ENCODE results near the gene PHKG1.
A peak's percentile ranks its signal among the peaks of the same experiment; 100 is the strongest.
"Not testable (repeated sequence)": the region's sequence is repeated elsewhere in the genome, so short reads cannot be mapped to it uniquely, and the experiment has no call there.

PHKG1 gene

DNA sequence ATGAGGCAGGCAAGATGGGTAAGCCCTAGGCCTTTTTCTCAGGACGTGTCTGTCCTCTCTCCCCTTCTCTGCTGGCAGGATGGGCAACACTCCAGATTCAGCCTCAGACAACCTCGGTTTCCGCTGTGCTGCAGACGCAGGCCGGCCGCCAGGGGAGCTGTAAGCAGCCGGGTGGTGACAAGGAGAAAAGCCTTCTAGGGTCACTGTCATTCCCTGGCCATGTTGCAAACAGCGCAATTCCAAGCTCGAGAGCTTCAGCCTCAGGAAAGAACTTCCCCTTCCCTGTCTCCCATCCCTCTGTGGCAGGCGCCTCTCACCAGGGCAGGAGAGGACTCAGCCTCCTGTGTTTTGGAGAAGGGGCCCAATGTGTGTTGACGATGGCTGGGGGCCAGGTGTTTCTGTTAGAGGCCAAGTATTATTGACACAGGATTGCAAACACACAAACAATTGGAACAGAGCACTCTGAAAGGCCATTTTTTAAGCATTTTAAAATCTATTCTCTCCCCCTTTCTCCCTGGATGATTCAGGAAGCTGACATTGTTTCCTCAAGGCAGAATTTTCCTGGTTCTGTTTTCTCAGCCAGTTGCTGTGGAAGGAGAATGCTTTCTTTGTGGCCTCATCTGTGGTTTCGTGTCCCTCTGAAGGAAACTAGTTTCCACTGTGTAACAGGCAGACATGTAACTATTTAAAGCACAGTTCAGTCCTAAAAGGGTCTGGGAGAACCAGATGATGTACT, 13.1 kb downstream of the PHKG1 start:
- H3K36me3 ChIP-seq = peaks cover 30% of the 10 kb centered on the region

DNA sequence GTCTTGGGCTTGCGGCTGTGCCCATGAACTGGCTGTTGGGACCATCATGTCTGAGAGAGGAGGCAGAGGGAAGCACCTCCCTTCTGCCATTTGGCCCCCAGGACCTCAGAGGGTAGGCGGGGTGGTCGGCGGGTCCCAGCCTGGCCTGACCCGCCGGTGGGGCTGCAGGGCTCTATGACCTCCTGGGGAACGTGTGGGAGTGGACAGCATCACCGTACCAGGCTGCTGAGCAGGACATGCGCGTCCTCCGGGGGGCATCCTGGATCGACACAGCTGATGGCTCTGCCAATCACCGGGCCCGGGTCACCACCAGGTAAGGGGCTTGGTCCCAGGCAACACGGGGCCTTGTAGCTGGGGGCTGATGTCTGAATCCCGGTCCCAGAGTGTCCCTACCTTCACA, 14.6 kb downstream of the PHKG1 start:
- H3K4me1 ChIP-seq (ENCODE audit: control insufficient read depth in 1 of 2, insufficient read depth in 1 of 2, low read depth in 1 of 2, low read length in 1 of 2) = peaks cover 0 to 3% of the 10 kb centered on the region in 2 experiments
- H3K4me3 ChIP-seq (ENCODE audit: low read depth in 1 of 2, low read length in 1 of 2) = no peak overlapping the region
- H3K9me3 ChIP-seq = no peaks in the 10 kb centered on the region
- TF ChIP-seq, protein P1, sequence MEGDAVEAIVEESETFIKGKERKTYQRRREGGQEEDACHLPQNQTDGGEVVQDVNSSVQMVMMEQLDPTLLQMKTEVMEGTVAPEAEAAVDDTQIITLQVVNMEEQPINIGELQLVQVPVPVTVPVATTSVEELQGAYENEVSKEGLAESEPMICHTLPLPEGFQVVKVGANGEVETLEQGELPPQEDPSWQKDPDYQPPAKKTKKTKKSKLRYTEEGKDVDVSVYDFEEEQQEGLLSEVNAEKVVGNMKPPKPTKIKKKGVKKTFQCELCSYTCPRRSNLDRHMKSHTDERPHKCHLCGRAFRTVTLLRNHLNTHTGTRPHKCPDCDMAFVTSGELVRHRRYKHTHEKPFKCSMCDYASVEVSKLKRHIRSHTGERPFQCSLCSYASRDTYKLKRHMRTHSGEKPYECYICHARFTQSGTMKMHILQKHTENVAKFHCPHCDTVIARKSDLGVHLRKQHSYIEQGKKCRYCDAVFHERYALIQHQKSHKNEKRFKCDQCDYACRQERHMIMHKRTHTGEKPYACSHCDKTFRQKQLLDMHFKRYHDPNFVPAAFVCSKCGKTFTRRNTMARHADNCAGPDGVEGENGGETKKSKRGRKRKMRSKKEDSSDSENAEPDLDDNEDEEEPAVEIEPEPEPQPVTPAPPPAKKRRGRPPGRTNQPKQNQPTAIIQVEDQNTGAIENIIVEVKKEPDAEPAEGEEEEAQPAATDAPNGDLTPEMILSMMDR (IDR thresholded peaks at IDR 0.05) = no peak
- no peaks in the 10 kb centered on the region for H3K27me3 ChIP-seq
- peaks cover 30% of the 10 kb centered on the region for H3K36me3 ChIP-seq
- H3K27ac ChIP-seq = no peak overlapping the region

More for the DNA sequence above, 13.1 kb downstream of the PHKG1 start:
- Histone ChIP-seq H3K27me3 (no peaks in the 10 kb centered on the region), H3K27ac (no peak overlapping the region), H3K9me3 (no peaks in the 10 kb centered on the region), H3K4me1 (ENCODE audit: control insufficient read depth in 1 of 2, insufficient read depth in 1 of 2, low read depth in 1 of 2, low read length in 1 of 2) (no peaks in the 10 kb centered on the region), H3K4me3 (ENCODE audit: low read depth in 1 of 2, low read length in 1 of 2) (no peak overlapping the region)
- TF ChIP-seq, protein P1 (IDR thresholded peaks at IDR 0.05) = no peak

DNA sequence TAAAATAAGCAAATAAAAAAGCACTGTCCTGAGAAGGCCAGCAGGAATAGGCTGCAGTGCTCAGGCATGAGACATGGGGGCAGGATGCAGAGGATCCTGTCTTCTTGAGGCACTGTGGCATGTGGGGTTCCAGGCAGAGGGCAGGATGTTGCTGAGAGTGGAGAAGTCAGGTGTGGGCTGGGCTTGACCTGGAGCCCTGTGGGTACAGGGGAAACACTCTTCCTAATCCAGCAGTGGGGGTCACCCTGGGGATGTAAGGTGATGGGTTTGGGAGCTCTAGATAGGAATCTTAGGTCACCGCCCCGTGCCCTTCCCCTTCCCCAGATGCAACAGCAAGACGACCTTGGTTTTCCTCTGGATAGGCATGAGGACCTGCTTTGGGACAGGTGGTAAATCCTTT, 15.1 kb downstream of the PHKG1 start:
- TF ChIP-seq, protein P1 (IDR thresholded peaks at IDR 0.05) = no peak
- peaks cover 30% of the 10 kb centered on the region for H3K36me3 ChIP-seq
- peaks cover 0 to 3% of the 10 kb centered on the region in 2 experiments for H3K4me1 ChIP-seq (ENCODE audit: control insufficient read depth in 1 of 2, insufficient read depth in 1 of 2, low read depth in 1 of 2, low read length in 1 of 2)
- H3K27ac ChIP-seq = no peak overlapping the region
- no peak overlapping the region for H3K4me3 ChIP-seq (ENCODE audit: low read depth in 1 of 2, low read length in 1 of 2)
- H3K9me3 ChIP-seq = no peaks in the 10 kb centered on the region
- H3K27me3 ChIP-seq = no peaks in the 10 kb centered on the region

DNA sequence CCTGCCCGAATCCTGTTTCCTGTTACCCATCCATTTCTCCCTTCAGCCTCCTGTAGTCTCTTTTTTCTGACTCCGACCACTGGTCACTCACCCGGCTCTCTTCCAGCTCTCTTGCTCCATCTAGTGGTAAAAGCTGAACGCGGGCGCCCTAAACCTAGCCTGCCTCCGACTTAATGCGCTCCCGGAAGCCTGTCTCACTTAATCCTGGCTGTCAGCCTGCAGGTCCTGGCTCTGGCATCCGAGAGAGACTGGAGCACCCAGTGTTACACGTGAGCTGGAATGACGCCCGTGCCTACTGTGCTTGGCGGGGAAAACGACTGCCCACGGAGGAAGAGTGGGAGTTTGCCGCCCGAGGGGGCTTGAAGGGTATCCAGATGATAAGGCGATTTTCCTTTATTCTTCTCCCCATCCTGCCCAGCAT, 18.4 kb downstream of the PHKG1 start:
- Histone ChIP-seq H3K4me3 (ENCODE audit: low read depth in 1 of 2, low read length in 1 of 2) (no peak overlapping the region), H3K27ac (no peak overlapping the region), H3K4me1 (ENCODE audit: control insufficient read depth in 1 of 2, insufficient read depth in 1 of 2, low read depth in 1 of 2, low read length in 1 of 2) (peaks cover 0 to 3% of the 10 kb centered on the region in 2 experiments), H3K27me3 (no peaks in the 10 kb centered on the region), H3K36me3 (peaks cover 24% of the 10 kb centered on the region), H3K9me3 (no peaks in the 10 kb centered on the region)
- TF ChIP-seq, protein P1 (IDR thresholded peaks at IDR 0.05) = peak; percentile 84

DNA sequence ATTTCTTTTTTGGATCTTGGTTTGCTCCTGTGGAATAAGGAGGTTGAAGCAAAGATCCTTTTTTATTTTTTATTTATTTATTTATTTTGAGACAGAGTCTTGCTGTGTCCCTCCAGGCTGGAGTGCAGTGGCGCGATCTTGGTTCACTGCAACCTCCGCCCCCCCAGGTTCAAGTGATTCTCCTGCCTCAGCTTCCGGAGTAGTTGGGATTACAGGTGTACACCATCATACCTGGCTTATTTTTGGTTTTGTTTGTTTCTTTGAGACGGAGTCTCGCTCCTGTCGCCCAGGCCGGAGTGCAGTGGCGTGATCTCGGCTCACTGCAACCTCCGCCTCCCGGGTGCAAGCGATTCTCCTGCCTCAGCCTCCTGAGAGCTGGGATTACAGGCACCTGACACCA, 26.4 kb downstream of the PHKG1 start:
- H3K9me3 ChIP-seq; H3K27me3 ChIP-seq; H3K36me3 ChIP-seq; H3K4me3 ChIP-seq (ENCODE audit: low read depth in 1 of 2, low read length in 1 of 2); H3K27ac ChIP-seq: not testable (repeated sequence)
- peaks cover 11 to 12% of the 10 kb centered on the region in 2 experiments for H3K4me1 ChIP-seq (ENCODE audit: control insufficient read depth in 1 of 2, insufficient read depth in 1 of 2, low read depth in 1 of 2, low read length in 1 of 2)

DNA sequence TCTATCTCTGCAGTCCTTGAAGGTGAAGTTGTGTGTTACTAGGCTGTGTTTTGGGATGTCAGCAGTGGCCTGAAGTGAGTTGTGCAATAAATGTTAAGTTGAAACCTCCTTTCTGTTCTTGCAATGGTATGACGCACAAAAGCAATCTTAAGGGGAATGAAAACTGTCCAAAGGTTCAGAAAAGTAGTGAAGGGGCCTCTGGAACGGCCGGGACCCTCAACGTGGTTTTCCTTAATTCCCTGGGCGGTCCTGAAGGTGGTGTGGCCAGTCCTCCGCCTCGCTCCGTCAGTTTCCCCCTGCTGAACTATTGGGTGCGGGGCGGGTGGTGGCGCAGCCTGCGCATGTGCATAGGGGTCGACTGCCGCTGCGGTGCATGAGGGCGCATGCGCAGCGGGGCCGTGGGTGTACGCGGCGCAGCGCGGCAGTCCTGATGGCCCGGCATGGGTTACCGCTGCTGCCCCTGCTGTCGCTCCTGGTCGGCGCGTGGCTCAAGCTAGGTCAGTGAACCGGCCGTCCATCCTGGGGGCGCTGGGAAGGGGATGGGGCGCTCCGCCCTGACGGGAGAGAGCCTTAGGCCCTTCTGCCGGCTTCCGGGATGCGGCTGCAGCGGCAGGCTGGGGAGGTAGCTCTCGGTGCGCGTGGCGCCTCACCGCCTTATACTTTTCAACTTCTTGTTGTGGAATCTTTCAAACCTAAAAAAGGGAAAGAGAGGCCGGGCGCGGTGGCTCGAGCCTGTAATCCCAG, 28.7 kb downstream of the PHKG1 start, which contains the start of gene SUMF2:
SUMF2 (plus strand) TSS at position 405 of the 744 bp plus-strand sequence; CDS start at position 431, 26 bp downstream.
- Histone ChIP-seq H3K4me3 (ENCODE audit: low read depth in 1 of 2, low read length in 1 of 2) (peak within 1 kb of the TSS; percentile 80 to 90), H3K4me1 (ENCODE audit: control insufficient read depth in 1 of 2, insufficient read depth in 1 of 2, low read depth in 1 of 2, low read length in 1 of 2) (peaks cover 11 to 12% of the 10 kb centered on the region in 2 experiments), H3K36me3 (peaks cover 18% of the 10 kb centered on the region), H3K9me3 (no peaks in the 10 kb centered on the region), H3K27ac (peak within 1 kb of the TSS; percentile 85), H3K27me3 (no peaks in the 10 kb centered on the region)
- TF ChIP-seq, protein P1 (IDR thresholded peaks at IDR 0.05) = no peak
